HUES48 (cell line): ENCODE results near the gene TNNI2.
"Not testable (repeated sequence)": the region's sequence is repeated elsewhere in the genome, so short reads cannot be mapped to it uniquely, and the experiment has no call there.

Experiments
- H3K27ac ChIP-seq: one replicate; pipeline ENCODE4 v1.7.0; 2013; ENCODE audit warnings: low read depth, low read length, inconsistent platforms
- H3K27me3 ChIP-seq: 2 replicates; pipeline ENCODE4 v1.6.1; 2013; ENCODE audit warnings: mild to moderate bottlenecking, low read length; ENCODE audit not compliant: control insufficient read depth, insufficient read depth
- H3K36me3 ChIP-seq: 2 replicates; pipeline ENCODE4 v1.6.1; 2013; ENCODE audit warnings: low read length; ENCODE audit not compliant: control insufficient read depth, insufficient read depth
- H3K4me1 ChIP-seq: 2 replicates; pipeline ENCODE4 v1.6.1; 2013; ENCODE audit warnings: mild to moderate bottlenecking, low read length; ENCODE audit not compliant: control insufficient read depth, insufficient read depth
- H3K4me3 ChIP-seq: 2 replicates; pipeline ENCODE4 v1.5.1; 2013; ENCODE audit warnings: mild to moderate bottlenecking, low read depth, low read length
- H3K9ac ChIP-seq: 2 replicates; pipeline ENCODE4 v1.6.1; 2013; ENCODE audit warnings: mild to moderate bottlenecking, low read depth, low read length, moderate library complexity
- H3K9me3 ChIP-seq: 2 replicates; pipeline ENCODE4 v1.6.1; 2013; ENCODE audit warnings: low read length; ENCODE audit not compliant: control insufficient read depth, insufficient read depth

The TNNI2 gene

GRCh38 chr11:1873048-1873812 lies 34.4 kb downstream of the TNNI2 start:
- H3K9ac ChIP-seq: no peak overlapping the region
- H3K4me1 ChIP-seq: no peaks in the 10 kb centered on the region
- no peak overlapping the region for H3K27ac ChIP-seq
- H3K4me3 ChIP-seq: no peak overlapping the region
- H3K9me3 ChIP-seq: no peaks in the 10 kb centered on the region
- H3K36me3 ChIP-seq: no peaks in the 10 kb centered on the region
- no peaks in the 10 kb centered on the region for H3K27me3 ChIP-seq

- H3K27me3 ChIP-seq, H3K9me3 ChIP-seq, H3K36me3 ChIP-seq, H3K9ac ChIP-seq, H3K4me1 ChIP-seq, H3K27ac ChIP-seq, H3K4me3 ChIP-seq: not testable (repeated sequence)
Measured at GRCh38 chr11:1873813-1874150, 35.0 kb downstream of the TNNI2 start.

GRCh38 chr11:1874441-1875092 lies 35.8 kb downstream of the TNNI2 start:
- H3K36me3 ChIP-seq, H3K9ac ChIP-seq, H3K4me1 ChIP-seq, H3K4me3 ChIP-seq, H3K9me3 ChIP-seq, H3K27me3 ChIP-seq, H3K27ac ChIP-seq: not testable (repeated sequence)

- H3K4me3 ChIP-seq: no peak overlapping the region
- no peak overlapping the region for H3K9ac ChIP-seq
- H3K9me3 ChIP-seq: no peaks in the 10 kb centered on the region
- H3K4me1 ChIP-seq: no peaks in the 10 kb centered on the region
- H3K27ac ChIP-seq: no peak overlapping the region
- no peaks in the 10 kb centered on the region for H3K36me3 ChIP-seq
- no peaks in the 10 kb centered on the region for H3K27me3 ChIP-seq
Measured at GRCh38 chr11:1875093-1875850, 36.5 kb downstream of the TNNI2 start.

- H3K27ac ChIP-seq, H3K9ac ChIP-seq, H3K36me3 ChIP-seq, H3K27me3 ChIP-seq, H3K4me3 ChIP-seq, H3K4me1 ChIP-seq, H3K9me3 ChIP-seq: not testable (repeated sequence)
Measured at GRCh38 chr11:1875851-1876301, 37.1 kb downstream of the TNNI2 start.

- no peaks in the 10 kb centered on the region for H3K27me3 ChIP-seq
- H3K36me3 ChIP-seq: no peaks in the 10 kb centered on the region
- peak overlapping the region; percentile 28 for H3K27ac ChIP-seq
- H3K4me1 ChIP-seq: no peaks in the 10 kb centered on the region
- no peaks in the 10 kb centered on the region for H3K9me3 ChIP-seq
- no peak overlapping the region for H3K4me3 ChIP-seq
- no peak overlapping the region for H3K9ac ChIP-seq
Measured at GRCh38 chr11:1876361-1877063, 37.7 kb downstream of the TNNI2 start.

GRCh38 chr11:1877211-1878136 lies 38.7 kb downstream of the TNNI2 start:
- Histone ChIP-seq H3K27ac (peak overlapping the region; percentile 28), H3K36me3 (no peaks in the 10 kb centered on the region), H3K9me3 (no peaks in the 10 kb centered on the region), H3K27me3 (no peaks in the 10 kb centered on the region), H3K9ac (no peak overlapping the region), H3K4me1 (no peaks in the 10 kb centered on the region), H3K4me3 (no peak overlapping the region)

- no peak overlapping the region for H3K9ac ChIP-seq
- H3K36me3 ChIP-seq: no peaks in the 10 kb centered on the region
- H3K9me3 ChIP-seq: no peaks in the 10 kb centered on the region
- no peak overlapping the region for H3K27ac ChIP-seq
- 0 out of 2 replicates have a peak, but pooled peaks cover 4% of the 10 kb centered on the region for H3K4me1 ChIP-seq
- no peaks in the 10 kb centered on the region for H3K27me3 ChIP-seq
- no peak overlapping the region for H3K4me3 ChIP-seq
Measured at GRCh38 chr11:1878137-1879031, 39.6 kb downstream of the TNNI2 start.

GRCh38 chr11:1879342-1879940 lies 40.7 kb downstream of the TNNI2 start:
- Histone ChIP-seq H3K27ac (no peak overlapping the region), H3K4me1 (0 out of 2 replicates have a peak, but pooled peaks cover 4% of the 10 kb centered on the region), H3K36me3 (no peaks in the 10 kb centered on the region), H3K9me3 (no peaks in the 10 kb centered on the region), H3K4me3 (no peak overlapping the region), H3K9ac (no peak overlapping the region), H3K27me3 (no peaks in the 10 kb centered on the region)
